Effector CD4-positive, alpha-beta T cell (primary cell): Measurements from ENCODE around the gene DHRS1.

Experiments
- DNase-seq: peaks from one replicate; pipeline ENCODE4 v3.0.0-alpha.2; 2020

Gene DHRS1

DNA sequence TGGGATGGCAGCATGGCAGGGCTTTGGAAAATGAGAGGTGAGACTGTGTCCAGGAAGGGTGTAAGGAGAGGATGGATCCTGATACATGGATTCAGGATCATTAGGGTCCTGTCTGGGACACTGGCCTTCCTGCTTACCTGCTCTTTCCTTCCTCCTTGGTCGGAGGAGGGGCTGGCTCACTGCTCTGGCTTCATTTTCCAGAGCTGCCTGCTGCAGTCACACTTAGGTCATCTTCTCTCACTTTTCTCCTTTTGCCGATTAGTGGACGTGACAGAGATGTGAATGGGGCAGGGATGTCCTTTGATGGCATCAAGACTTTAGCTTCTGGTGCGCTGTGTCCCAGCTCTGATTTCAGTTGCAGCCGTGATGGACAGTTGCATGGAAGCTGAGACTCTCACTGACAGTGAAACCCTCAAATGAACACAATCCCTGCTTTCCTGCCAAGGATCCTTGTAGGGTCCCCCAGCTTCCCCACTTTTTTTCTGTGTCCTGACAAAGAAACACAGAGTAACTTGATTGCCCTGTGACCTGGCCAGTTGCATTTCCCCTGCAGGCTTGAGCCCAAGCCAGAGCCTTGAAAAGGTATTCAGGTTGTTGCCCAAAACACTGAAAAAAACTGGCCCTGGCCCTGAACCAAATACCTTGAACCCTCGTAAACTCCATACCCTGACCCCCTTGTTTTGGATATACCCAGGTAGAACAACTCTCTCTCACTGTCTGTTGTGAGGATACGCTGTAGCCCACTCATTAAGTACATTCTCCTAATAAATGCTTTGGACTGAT lies 9.0 kb upstream of the DHRS1 start:
- no peak for DNase-seq

DNA sequence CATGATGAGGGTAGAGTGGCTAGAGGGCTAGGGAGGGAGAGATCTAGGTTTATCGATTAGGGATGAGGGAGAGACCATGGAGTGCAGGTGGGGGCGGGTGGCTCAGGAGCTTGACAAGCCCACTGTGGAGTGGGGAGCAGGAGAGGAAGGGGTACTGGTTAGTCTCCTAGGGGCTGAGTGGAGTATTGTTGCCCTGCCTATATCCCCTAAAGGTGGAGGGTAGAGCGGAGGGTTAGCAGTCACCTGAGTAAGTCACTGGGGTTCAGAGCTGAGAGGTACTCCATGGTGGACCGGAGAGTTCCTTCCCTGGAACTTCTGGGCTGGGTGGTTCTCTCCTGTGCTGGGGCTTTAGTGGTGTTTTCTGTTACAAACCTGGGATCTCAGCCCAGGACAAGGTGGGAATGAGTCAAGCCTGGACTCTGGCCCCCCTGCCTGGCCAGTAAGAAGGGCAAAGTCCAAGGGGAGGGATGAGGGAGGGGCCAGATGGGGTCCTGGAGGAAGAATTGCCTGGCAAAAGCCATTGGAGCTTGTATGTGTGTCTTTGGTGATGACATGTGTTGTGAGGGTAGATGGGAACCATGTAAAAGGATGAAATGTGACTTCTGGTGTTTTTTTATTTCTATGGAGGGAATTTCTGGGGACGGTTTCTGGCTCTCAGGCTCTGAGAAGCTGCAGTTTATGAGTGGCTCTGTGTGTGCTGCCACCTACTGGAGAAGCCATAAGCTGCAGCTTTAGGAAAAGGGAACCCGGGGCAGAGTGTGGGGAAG lies 8.2 kb upstream of the DHRS1 start, which contains the start of gene CIDEB:
CIDEB (minus strand) TSS at position 403 of the 767 bp plus-strand sequence; CDS start at position 284, 119 bp downstream.
- peak; percentile 45 for DNase-seq

DNA sequence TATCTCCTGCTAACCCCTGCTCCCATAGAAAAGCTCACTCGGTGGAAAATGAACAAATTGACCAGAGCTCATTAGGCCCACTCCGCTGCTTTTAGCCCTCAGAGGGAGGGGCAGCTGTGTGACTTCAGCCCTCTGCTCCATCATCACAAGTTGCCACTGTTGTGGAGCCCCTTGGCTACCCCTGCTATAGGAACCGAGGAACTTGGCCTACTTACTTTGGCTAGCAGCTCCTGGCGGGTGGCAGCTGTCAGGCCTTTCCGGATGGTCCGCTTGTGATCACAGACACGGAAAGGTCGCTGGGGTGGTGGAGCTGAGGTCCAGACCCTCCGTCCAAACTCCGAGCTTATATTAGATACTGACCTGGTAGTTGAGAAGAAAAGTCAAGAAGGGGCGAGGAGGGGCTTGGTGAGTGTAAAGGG lies 7.6 kb upstream of the DHRS1 start:
- no peak for DNase-seq

DNA sequence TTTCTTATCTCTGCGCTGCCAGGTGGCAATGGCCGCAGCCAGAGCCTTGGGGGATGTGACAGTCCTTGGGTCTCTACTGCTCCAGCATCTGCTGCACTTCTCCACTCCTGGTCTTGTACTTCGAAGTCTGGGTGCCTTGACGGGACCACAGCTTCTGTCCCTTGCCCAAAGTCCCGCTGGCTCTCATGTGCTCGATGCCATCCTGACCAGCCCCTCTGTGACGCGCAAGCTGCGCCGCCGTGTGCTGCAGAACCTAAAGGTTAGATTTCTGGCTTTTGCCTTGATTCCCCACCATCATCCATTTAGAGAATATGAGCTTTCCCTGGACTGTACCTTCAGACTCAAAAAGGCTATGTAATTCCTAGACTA lies 4.4 kb upstream of the DHRS1 start:
- no peak for DNase-seq

DNA sequence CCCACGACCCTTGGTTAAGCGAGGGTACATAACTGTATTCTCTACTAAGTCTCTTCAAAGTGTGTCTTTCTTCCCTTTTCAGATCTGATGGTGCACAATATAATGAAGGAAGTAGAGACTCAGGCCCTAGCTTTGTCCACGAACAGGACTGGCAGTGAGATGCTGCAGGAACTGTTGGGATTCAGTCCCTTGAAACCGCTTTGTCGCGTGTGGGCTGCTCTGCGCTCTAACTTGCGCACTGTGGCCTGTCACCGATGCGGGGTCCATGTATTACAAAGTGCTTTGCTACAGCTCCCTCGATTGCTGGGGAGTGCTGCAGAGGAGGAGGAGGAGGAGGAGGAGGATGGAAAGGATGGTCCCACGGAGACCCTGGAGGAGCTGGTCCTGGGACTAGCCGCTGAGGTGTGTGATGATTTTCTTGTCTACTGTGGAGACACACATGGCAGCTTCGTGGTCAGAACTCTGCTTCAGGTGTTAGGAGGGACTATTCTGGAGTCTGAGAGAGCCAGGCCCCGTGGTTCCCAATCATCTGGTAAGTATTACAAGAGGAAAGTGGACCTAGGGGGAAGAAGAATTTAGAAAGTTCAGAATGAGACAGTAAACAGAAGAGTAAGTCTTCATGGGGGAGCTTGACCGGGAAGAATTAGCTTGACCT lies 873 bp upstream of the DHRS1 start:
- DNase-seq = no peak

DNA sequence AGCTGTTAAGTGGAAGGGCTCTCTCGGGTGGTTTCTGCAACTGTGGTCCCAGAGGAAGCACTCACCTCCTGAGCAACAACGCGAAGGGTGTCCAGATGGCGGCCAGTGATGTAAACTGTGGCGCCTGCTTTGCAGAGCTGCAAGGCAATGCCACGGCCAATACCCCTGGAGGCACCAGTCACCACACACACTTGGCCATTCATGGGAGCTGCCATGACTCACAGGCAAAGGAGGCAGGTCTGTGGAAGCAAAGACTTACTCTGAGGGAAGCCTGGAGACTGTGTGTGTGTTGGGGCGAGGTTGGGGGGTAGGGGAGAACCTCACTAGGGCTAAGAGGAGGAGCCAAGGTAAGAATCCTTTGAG lies 707 bp downstream of the DHRS1 start:
- DNase-seq = no peak

DNA sequence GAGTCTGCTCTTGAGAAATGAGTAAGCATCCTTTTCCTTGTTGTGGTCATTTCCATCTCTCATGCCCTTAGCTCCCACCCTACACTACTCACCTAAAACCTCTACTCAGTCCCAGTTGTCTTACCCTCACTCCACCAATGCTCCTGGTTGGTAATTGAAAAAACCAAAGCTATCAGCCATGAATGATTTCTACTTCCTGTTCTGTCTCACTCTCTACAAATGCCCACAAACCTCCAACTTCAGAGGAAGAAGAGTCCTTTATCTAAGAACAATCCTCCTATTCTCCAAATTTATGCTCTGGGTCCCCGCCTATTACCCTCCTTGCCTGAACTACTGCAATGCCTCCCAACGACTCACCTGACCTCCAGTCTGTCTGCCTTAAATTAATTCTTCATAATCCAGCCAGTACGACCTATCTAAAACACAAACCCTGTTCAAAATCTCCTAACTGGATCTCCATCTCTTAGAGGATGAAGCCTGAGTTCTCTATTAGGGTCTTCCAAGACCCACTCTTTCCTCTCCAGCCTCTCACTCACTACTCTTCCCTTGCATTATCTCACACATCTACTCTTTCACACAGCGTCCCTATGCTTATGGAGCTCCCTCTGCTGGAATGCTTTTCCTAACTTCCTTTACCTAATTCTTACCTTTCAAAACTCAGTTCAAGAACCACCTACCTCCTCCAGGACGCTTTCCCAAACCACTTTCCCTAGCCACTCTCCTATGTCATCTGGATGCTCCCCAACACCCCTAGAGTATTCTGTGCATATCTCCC lies 2.2 kb downstream of the DHRS1 start:
- no peak for DNase-seq

DNA sequence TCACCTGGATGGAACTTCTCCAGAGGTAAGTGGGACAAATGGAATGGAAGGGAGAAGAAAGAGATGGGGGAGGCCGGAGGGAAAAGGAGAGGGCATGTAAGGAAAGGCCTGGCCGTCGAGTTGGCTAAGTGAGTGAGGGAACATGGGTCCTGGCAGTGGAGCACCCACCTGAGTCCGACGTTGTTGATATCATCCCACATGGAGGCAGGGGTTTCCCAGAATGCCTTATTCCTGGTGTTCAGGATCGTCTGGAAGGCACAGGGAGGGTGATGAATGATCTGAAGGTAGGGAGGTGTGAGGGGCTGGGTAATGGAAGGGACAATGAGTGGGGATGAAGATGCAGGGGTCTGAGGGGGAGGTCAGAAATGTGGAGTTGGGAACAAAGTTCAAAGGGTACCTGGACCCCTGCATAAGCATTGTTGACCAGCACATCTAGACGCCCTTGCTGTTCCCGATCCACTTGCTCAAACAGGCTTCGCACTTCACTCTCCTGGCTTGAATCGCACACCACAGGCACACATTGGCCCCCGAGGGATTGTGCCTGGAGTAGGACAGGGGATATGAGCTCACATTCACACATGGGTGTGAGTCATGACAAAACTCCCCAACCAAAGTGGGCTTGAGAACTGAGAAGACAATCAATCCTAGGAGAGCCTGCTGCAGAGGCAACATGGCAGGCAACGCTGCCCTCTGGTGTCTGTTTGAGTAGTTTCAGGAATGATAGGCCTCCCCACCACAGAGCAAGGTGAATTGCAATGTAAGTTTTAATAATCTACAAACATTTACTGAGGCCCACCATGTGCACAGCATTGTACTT lies 3.0 kb downstream of the DHRS1 start:
- DNase-seq = peak; percentile 66

DNA sequence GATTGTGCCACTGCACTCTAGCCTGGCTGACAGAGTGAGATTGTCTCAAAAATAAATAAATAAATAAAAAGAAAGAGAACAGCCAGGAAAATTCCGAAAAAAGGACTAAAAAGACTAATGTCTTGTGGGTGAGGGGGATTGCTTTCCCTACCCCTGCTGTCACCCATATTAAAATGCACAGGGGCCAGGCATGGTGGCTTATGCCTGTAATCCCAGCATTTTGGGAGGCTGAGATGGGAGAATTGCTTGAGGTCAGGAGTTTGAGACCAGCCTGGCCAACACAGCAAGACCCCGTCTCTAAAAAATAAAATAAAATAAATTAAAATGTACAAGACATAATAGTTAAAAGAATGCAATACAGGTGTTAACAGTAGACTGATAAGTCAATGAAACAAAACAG lies 6.1 kb downstream of the DHRS1 start:
- no peak for DNase-seq

DNA sequence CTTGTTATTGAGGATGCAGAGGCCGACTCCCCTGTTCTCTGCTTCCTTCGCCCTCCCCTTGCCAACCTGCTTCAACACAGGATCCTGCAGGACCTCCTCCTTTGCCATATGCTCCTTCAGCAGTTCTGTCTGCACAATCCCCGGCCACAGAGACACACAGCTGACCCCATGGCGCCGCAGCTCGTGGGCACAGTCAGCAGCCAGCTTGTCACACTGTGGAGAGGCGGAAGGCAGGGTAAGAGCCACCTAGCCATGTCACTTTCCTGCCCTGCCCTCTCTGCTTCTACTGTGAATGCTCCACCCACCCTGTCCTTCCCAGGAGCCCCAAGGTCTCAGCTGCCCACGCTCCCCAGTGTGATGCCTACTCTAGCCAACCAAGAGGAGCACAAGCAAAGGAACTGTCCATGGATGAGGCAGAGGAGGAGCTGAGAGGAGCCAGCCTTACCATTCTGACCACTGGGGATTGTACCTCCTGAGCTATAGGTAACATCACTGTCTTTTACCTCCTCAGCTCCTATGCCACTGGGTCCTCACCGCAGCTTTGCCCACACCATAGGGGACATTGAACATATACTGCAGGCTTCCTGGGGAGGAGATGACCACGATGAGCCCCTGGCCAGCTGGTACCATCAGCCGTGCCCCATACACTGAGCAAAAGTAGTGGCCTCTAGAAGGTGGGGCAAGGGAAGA lies 7.3 kb downstream of the DHRS1 start:
- DNase-seq = no peak

DNA sequence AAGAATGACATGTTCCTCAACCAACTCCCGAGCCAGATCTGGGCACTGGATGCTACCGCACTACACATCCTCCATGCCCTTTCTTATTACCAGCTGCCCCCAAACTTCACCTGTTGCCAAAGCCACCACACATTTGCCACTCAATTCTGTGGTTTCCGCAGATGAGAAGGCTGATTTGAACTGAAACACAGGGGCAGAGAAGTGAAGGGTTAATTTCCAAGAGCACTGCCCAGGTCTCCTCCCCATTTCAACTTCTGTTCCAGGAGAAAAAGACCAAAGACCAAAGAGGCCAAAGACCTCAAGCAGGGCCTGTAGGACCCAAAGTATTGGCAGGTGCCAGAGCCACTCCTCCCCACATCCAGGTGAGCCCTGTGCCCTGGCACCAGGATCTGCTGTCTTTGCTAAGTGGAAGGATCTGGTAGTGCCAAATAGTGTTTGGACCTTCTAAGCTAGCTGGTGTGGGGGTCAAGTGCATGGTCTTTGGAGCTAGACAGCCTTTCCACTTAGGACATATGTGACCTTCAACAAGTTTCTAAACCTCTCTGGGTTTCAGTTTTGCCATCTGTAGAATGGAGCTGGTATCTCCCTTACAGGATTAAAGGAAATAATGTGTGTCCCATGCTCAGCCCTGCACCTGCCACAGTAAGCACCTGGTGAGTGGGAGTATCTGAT lies 8.0 kb downstream of the DHRS1 start:
- no peak for DNase-seq

DNA sequence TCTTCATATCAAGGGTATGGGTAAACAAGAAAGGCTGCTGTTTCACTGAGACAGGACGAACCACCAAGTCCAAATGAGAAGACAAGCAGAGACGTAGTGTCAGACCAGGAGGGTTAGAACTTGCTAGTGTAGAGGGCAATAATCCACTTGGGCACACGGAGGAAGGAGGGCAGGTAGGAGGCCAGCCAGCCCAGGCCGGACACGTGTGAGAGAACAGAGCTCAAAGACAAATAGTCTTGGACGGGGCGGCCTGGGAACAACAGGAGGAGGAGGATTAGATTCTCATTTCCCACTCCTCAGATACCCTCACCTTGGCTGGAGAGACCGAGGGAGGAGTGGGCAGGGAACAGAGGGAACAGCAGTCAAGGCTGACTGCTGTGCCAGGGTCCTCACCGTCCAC lies 8.8 kb downstream of the DHRS1 start:
- DNase-seq = no peak

DNA sequence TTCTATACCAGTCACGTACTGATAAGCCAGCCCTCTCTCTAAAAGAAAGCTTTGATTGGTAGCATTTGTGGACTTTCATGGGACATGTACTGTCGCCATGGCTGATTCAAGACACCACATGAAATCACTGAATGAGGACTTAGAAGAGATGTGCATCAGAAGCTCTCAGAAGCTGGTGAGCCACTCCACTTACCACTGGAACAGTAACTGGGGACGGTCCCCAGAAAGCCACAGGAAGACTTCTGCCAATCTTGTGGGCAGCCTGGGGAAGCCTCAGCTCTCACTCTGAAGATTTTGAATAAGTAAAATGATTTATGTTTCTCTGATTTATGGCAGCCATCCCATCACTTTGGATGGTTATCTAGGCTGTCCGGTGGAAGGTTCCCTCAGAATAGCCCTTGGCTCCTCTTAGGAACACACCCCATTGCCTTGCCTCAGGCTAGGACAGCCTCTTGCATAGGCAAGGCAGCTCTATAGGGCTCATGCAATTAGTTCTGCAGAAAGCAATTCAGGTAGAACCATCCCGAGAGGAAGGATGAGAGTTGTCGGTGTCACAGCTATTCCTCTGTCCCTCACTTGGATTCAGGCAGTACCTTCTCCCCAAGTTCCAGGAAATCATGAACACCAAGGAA lies 9.8 kb downstream of the DHRS1 start:
- no peak for DNase-seq

DNA sequence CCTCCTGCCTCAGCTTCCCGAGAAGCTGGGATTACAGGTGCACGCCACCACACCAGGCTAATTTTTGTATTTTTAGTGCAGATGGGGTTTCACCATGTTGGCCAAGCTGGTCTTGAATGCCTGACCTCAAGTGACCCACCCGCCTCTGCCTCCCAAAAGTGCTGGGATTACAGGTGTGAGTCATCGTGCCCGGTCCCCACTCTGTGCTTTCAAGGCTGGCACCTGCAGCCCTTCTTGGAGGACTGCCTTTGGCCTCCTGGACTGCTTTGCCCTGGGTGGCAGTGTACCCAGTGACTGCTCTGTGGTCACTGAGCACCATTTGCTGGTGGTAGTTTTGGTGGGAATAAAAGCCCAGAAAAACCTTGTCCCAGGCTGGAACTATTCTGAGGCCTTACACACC lies 12.6 kb downstream of the DHRS1 start:
- DNase-seq = no peak

DNA sequence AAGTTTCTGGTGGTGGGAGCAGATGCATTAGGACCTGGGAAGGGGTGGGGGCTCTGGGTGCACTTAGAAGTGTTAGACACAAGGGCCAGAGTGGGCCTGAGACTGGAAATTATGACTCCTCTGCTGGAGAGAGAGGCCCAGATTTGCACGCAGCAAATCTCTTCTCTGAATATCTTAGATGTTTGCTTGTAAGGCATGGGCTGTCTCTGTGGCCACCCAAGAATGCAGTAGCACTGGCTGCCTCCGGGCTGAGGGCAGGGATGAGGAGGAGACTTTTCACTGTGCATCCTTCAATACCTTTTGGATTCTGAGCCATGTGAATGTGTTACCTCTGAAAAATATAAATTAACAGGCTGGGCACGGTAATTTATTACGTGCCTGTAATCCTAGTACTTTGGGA lies 14.2 kb downstream of the DHRS1 start:
- DNase-seq = no peak

DNA sequence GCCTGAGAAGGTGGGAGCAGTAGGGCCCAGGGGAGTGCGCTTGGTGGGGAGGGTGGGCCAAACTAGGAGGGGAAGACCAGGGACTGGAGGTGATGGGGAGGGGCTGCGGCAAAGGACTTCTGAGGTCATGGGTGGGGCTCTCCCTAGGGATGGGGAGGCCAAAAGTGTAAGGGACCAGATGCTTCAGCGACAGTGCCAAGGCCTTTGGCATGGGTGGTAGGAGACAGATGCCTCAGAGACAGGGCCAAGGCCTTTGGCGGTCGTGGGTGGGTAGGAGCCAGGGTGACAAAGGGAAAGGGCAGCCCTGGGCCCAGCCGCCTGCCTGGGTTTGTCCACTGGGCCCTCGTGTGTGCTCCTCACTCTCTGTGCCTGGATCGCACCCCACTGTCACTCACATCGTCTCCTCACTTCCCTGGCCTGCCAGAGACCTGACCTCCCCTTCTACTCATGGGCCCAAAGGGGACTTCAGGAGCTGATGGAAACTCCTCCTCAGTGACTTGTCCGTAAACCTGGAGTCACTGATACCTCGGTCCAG lies 15.0 kb downstream of the DHRS1 start:
- DNase-seq = no peak

DNA sequence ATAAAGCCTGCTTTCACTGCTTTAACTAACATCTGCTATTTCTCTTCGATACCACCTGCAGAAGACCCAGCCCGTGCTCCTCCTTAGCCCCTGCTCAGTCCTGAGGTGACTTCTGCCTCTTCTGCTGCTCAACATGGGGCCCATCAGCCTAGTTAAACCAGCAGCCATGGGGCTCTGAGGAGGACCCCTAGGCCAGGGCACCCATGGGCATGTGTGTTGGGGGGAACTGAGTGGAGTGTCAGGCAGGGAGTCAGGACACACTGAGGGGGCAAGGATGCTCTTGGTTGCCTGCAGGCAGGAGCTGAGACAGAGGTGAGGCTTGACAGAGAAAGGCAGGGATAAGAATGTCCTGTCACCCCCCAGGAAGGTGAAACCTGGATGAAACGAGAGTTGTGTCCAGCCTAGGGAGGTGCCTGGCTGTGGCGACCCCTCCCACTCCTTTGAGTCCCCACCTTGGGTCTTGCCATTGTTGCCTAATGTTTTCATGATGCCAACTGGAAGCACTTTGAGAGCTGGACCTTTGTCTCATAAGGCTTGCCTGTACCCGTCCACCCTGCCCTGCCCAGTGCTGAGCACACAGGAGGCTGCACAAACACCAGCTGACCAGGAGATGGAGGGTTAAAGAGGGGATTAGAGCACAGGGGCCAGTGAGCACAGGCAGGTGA lies 15.7 kb downstream of the DHRS1 start:
- no peak for DNase-seq

DNA sequence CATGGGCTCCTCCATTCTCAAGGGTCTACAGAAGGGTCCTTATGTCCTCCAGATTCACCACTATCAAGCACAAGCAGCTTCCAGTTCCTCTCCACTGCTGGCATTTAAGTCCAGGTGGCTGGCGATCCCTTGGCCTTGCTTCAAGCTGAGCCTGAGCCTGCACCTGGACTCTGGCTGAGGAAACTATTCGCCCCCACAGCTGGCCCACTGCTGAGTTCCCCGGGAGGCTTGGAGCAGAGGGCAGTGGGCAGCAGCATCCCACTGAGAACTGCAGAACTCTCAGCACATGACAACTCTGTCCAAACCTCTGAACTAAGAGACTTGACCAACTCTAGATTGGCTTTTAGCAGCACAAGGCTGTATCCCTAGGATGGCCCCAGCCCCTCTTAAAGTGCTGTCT lies 16.8 kb downstream of the DHRS1 start:
- DNase-seq = no peak

DNA sequence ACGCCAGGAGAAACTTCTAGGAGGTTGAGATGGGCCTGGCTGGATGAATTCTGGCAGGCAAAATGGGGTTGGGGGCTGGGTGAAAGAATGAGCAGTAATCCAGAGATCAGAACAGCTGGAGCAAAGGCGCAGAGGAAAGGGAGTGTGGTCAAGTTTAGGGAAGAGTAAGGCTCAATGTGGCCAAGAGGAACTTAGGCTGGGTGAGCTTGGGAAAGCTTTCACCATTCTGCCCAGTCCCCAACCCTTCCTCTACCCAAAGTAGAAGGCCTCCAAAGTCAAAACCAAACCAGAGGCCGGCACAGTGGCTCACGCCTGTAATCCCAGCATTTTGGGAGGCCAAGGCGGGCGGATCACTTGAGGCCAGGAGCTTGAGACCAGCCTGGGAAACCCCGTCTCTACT lies 17.9 kb downstream of the DHRS1 start:
- no peak for DNase-seq
